HG02885 (cell line): Measurements from ENCODE around the gene CLEC1B.
"Not testable (repeated sequence)": the region's sequence is repeated elsewhere in the genome, so short reads cannot be mapped to it uniquely, and the experiment has no call there.

Experiments used
- ATAC-seq: cut with Tn5 transposase; IDR thresholded peaks from one replicate; pipeline ENCODE4 v1.9.1; 2021; ENCODE audit warnings: mild to moderate bottlenecking; ENCODE audit not compliant: unreplicated experiment, poor library complexity

Gene CLEC1B

GRCh38 chr12:9976626-9977025, 22.3 kb downstream of the CLEC1B start:
- not testable (repeated sequence) for ATAC-seq

GRCh38 chr12:9975614-9976013, 23.3 kb downstream of the CLEC1B start:
- ATAC-seq, result no peak

GRCh38 chr12:9974731-9975130, 24.2 kb downstream of the CLEC1B start:
- not testable (repeated sequence) for ATAC-seq

- ATAC-seq, result no peak
Measured at GRCh38 chr12:9973949-9974348, 25.0 kb downstream of the CLEC1B start.

- ATAC-seq, result no peak
Measured at GRCh38 chr12:9971181-9971580, 27.7 kb downstream of the CLEC1B start, which contains the start of gene CLEC12A. TSS of gene CLEC12A (plus strand) at chr12:9971409. CDS start at chr12:9971597, 188 bp downstream.

- no peak for ATAC-seq
Measured at GRCh38 chr12:9969673-9970072, 29.2 kb downstream of the CLEC1B start.

- no peak for ATAC-seq
Measured at GRCh38 chr12:9961901-9962300, 37.0 kb downstream of the CLEC1B start.

- ATAC-seq, result peak; percentile 50
Measured at GRCh38 chr12:9961106-9961505, 37.8 kb downstream of the CLEC1B start.

- ATAC-seq, result no peak
Measured at GRCh38 chr12:9960590-9960989, 38.3 kb downstream of the CLEC1B start.

- no peak for ATAC-seq
Measured at GRCh38 chr12:9957834-9958233, 41.1 kb downstream of the CLEC1B start.

- not testable (repeated sequence) for ATAC-seq
Measured at GRCh38 chr12:9952954-9953729, 45.8 kb downstream of the CLEC1B start.

- no peak for ATAC-seq
Measured at GRCh38 chr12:9951026-9951675, 47.8 kb downstream of the CLEC1B start.

GRCh38 chr12:9948606-9949296, 50.2 kb downstream of the CLEC1B start:
- peak; percentile 98 for ATAC-seq

GRCh38 chr12:9947674-9948073, 51.2 kb downstream of the CLEC1B start:
- no peak for ATAC-seq

GRCh38 chr12:9944391-9944790, 54.5 kb downstream of the CLEC1B start:
- ATAC-seq, result no peak

GRCh38 chr12:9943240-9943639, 55.7 kb downstream of the CLEC1B start:
- no peak for ATAC-seq
